HepG2 (cell line): ENCODE results near the gene TRANK1. TPM values are rescaled to one million over a fixed set of nuclear protein-coding genes. Genes with fewer than 3 reads are reported as not detected.

Source experiments
- ATAC-seq: fragments of 200-7000 bp; cut with Tn5 transposase; 3 replicates; pipeline ENCODE4 v1.9.1; 2020; ENCODE audit warnings: mild to moderate bottlenecking, moderate library complexity
- BruUV-seq: library from RNA; stranded (reverse); fragments of 400-500 nt; replicated peaks from 2 replicates; lab custom pipeline; 2021; lab: Mats Ljungman, UMichigan
- CTCF ChIA-PET: fragments of 300-600 bp; formaldehyde crosslinking; extraction: SDS; loops from one replicate; lab custom pipeline; 2021; ENCODE audit warnings: low total read pairs, inconsistent platforms, low intra/inter-chr PET ratio; lab: Yijun Ruan, JAX
- POLR2A ChIA-PET: fragments of 350-600 bp; sonication (Branson Sonifier 250); formaldehyde crosslinking; loops from one replicate; lab custom pipeline; 2020; ENCODE audit warnings: antibody characterized with exemption, inconsistent platforms; lab: Yijun Ruan, JAX
- DNase-seq: peaks from one replicate; pipeline ENCODE4 v3.0.0-alpha.2; 2015; ENCODE audit warnings: low spot score
- FAIRE-seq: peaks from 3 replicates; lab custom pipeline; 2011; peaks lifted over from hg19 to GRCh38; lab: Jason Lieb, UNC
- H2AFZ ChIP-seq: one replicate; pipeline ENCODE4 v1.6.1; 2011; ENCODE audit warnings: low read length, inconsistent platforms
- H3K27ac ChIP-seq: fragments of 300-600 bp; 3 replicates; pipeline ENCODE4 v1.8.0; 2011; ENCODE audit warnings: mixed run types, mild to moderate bottlenecking, mixed read lengths, low read length, inconsistent platforms; ENCODE audit not compliant: insufficient read depth; ENCODE audit errors: extremely low read length
- H3K27me3 ChIP-seq, 2 experiments: fragments of 200-600 bp in 1 of 2; 2 replicates in 1 of 2; 3 replicates in 1 of 2; pipeline versions ENCODE4 v1.6.0 to v1.8.0; 2011; ENCODE audit warnings: low read length in 2 of 2, mild to moderate bottlenecking in 2 of 2, moderate library complexity in 2 of 2, inconsistent platforms in 1 of 2; ENCODE audit not compliant: insufficient read depth in 2 of 2, control insufficient read depth in 1 of 2
- H3K36me3 ChIP-seq, 2 experiments: fragments of 200-600 bp in 1 of 2; replicated peaks in 1 of 2; 2 replicates in 1 of 2; 3 replicates in 1 of 2; pipeline versions ENCODE4 v1.5.1 to v1.8.0; 2011; ENCODE audit warnings: low read length in 2 of 2, inconsistent platforms in 1 of 2; ENCODE audit not compliant: insufficient read depth in 2 of 2, control insufficient read depth in 1 of 2
- H3K4me1 ChIP-seq: 2 replicates; pipeline ENCODE4 v1.5.1; 2012; ENCODE audit warnings: low read length, inconsistent platforms; ENCODE audit not compliant: insufficient read depth
- H3K4me2 ChIP-seq: 2 replicates; pipeline ENCODE4 v1.6.0; 2011; ENCODE audit warnings: low read depth, low read length, inconsistent platforms
- H3K4me3 ChIP-seq, 3 experiments: fragments of 200-600 bp in 1 of 3; sonication (generic), shearing (Covaris generic) in 1 of 3; replicated peaks in 1 of 3; 2 replicates each; pipeline ENCODE4 v1.5.1; 2011 to 2016; ENCODE audit warnings: low read length in 3 of 3, inconsistent platforms in 2 of 3, low read depth in 2 of 3, mild to moderate bottlenecking in 2 of 3, control low read depth in 1 of 3, mixed read lengths in 1 of 3; ENCODE audit not compliant: insufficient read depth in 1 of 3
- H3K79me2 ChIP-seq: one replicate; pipeline ENCODE4 v1.6.1; 2011; ENCODE audit warnings: low read length, inconsistent platforms; ENCODE audit not compliant: insufficient read depth
- H3K9ac ChIP-seq: 2 replicates; pipeline ENCODE4 v1.6.0; 2011; ENCODE audit warnings: mild to moderate bottlenecking, low read depth, low read length, inconsistent platforms; ENCODE audit not compliant: insufficient read depth
- H3K9me3 ChIP-seq: 2 replicates; pipeline ENCODE4 v1.5.1; 2012; ENCODE audit warnings: mild to moderate bottlenecking, low read length
- H4K20me1 ChIP-seq: 2 replicates; pipeline ENCODE4 v1.6.0; 2011; ENCODE audit warnings: inconsistent platforms, mild to moderate bottlenecking, low read length, moderate library complexity; ENCODE audit not compliant: insufficient read depth
- DRAP1 ChIP-seq: IDR thresholded peaks from 2 replicates; pipeline ENCODE4 v1.6.1; 2016; ENCODE audit warnings: missing genetic modification reagents, missing compliant biosample characterization
- EEA1 ChIP-seq: sonication (generic); formaldehyde crosslinking; IDR thresholded peaks from 2 replicates; pipeline ENCODE4 v1.5.1; 2020; ENCODE audit warnings: mild to moderate bottlenecking, missing genetic modification reagents, borderline replicate concordance
- EP300 ChIP-seq, 3 experiments: sonication (generic) in 1 of 3; formaldehyde crosslinking in 1 of 3; IDR thresholded peaks; 2 replicates each; pipeline versions ENCODE4 v1.5.1 to v1.6.1; 2011 to 2020; ENCODE audit warnings: low read depth in 2 of 3, low read length in 2 of 3, borderline replicate concordance in 1 of 3, improper control_type of control experiment in 1 of 3, mild to moderate bottlenecking in 1 of 3, missing genetic modification reagents in 1 of 3, moderate library complexity in 1 of 3
- GTF3A ChIP-seq: sonication (generic); formaldehyde crosslinking; conservative IDR thresholded peaks from 2 replicates; pipeline ENCODE4 v1.4.0; 2020; ENCODE audit warnings: mild to moderate bottlenecking, missing genetic modification reagents
- NFKB2 ChIP-seq: sonication (generic); formaldehyde crosslinking; IDR thresholded peaks from 2 replicates; pipeline ENCODE4 v1.4.0; 2020; ENCODE audit warnings: missing genetic modification reagents, borderline replicate concordance
- TBX3 ChIP-seq: fragments of 450-650 bp; IDR thresholded peaks from 2 replicates; pipeline ENCODE4 v1.6.1; 2017; ENCODE audit warnings: antibody characterized with exemption, mild to moderate bottlenecking, inconsistent platforms, borderline replicate concordance
- TFDP1 ChIP-seq: IDR thresholded peaks from 2 replicates; pipeline ENCODE4 v1.6.1; 2016; ENCODE audit warnings: missing compliant biosample characterization, missing genetic modification reagents, borderline replicate concordance
- ZBTB38 ChIP-seq: sonication (generic); formaldehyde crosslinking; IDR thresholded peaks from 2 replicates; pipeline ENCODE4 v1.5.1; 2020; ENCODE audit warnings: mild to moderate bottlenecking, missing genetic modification reagents
- ZNF446 ChIP-seq: sonication (generic); formaldehyde crosslinking; IDR thresholded peaks from 2 replicates; pipeline ENCODE4 v1.5.0; 2020; ENCODE audit warnings: mild to moderate bottlenecking, missing genetic modification reagents
- ZNF557 ChIP-seq: sonication (generic); formaldehyde crosslinking; IDR thresholded peaks from 2 replicates; pipeline ENCODE4 v1.4.0; 2020; ENCODE audit warnings: missing genetic modification reagents
- ZNF605 ChIP-seq: sonication (generic); formaldehyde crosslinking; IDR thresholded peaks from 2 replicates; pipeline ENCODE4 v1.8.0; 2022; ENCODE audit warnings: mild to moderate bottlenecking, missing genetic modification reagents
- ZNF839 ChIP-seq: sonication (generic); formaldehyde crosslinking; IDR thresholded peaks from 2 replicates; pipeline ENCODE4 v1.4.0; 2020; ENCODE audit warnings: missing genetic modification reagents, mild to moderate bottlenecking, borderline replicate concordance
- ZSCAN12 ChIP-seq: sonication (generic); formaldehyde crosslinking; IDR thresholded peaks from 2 replicates; pipeline ENCODE4 v1.9.0; 2021; ENCODE audit warnings: mild to moderate bottlenecking, missing genetic modification reagents
- ZSCAN29 ChIP-seq: sonication (generic); formaldehyde crosslinking; conservative IDR thresholded peaks from 2 replicates; pipeline ENCODE4 v1.4.0; 2020; ENCODE audit warnings: mild to moderate bottlenecking, missing genetic modification reagents
- WGBS: methylation state at CpG from one replicate; pipeline ENCODE4 v1.1.6; 2017; ENCODE audit warnings: low lambda C conversion rate; 5-methylcytosine and 5-hydroxymethylcytosine counted together
- in situ Hi-C: cut with HindIII; loops from 2 replicates; pipeline ENCODE4 v1.10.0; 2017; ENCODE audit warnings: low pct_unique_long_range_greater_than_20kb; ENCODE audit not compliant: extremely low pct_ligation_motif_present
- intact Hi-C: fragments of 100-400 bp; cut with micrococcal nuclease; formaldehyde crosslinking; loops from one replicate; pipeline ENCODE4 v1.10.0; 2022; ENCODE audit not compliant: unreplicated experiment
- polyA plus RNA-seq, 8 experiments: library from polyadenylated mRNA; depleted of rRNA in 3 of 8; stranded (reverse) in 7 of 8; unstranded in 1 of 8; fragments of >200 nt; fragmentation: Illumina TruSeq in 4 of 8; extraction: Trizol in 4 of 8; gene quantifications; 2 replicates each; pipeline versions ENCODE4 v1.2.1 to v1.2.3, GENCODE V29; 2011 to 2016; ENCODE audit warnings: low read depth in 4 of 8, missing spikeins in 1 of 8, mixed read lengths in 1 of 8; ENCODE audit not compliant: insufficient read depth in 1 of 8
- total RNA-seq, 5 experiments: library from RNA; depleted of rRNA; stranded (reverse); fragments of >200 nt; fragmentation: Illumina TruSeq; extraction: Trizol; gene quantifications; 2 replicates each; pipeline ENCODE4 v1.2.3, GENCODE V29; 2016; ENCODE audit warnings: low read depth in 1 of 5

Gene TRANK1
- total and polyA plus RNA-seq, 2 of the 13 experiments (the other 11 are each of a cell fraction or from before 2014, with no cell fraction given) = 0.13 to 0.32 TPM

GRCh38 chr3:36852071-36852470, 92.8 kb downstream of the TRANK1 start:
- Histone ChIP-seq H3K4me1 (no peaks in the 10 kb centered on the region), H3K9ac (no peak overlapping the region), H2AFZ (no peak overlapping the region), H3K27me3 (no peaks in the 10 kb centered on the region; a peak in 1 of 5 replicates), H4K20me1 (no peaks in the 10 kb centered on the region), H3K9me3 (no peaks in the 10 kb centered on the region), H3K36me3 (no peaks in the 10 kb centered on the region), H3K27ac (no peak overlapping the region), H3K4me2 (no peak overlapping the region), H3K79me2 (no peaks in the 10 kb centered on the region), H3K4me3 (no peak overlapping the region)
- 20% methylated on average over 3 of the region's 3 CpGs for WGBS
- BruUV-seq = no TSS peak
- DNase-seq = no peak
- intact Hi-C loops (no loop called here), in situ Hi-C loops (no loop called here)
- ChIA-PET CTCF (no interaction called here), POLR2A (no interaction called here)
- ATAC-seq = no peak
- TF ChIP-seq TBX3 = no peak
- no peak for FAIRE-seq

GRCh38 chr3:36850743-36851142, 94.1 kb downstream of the TRANK1 start:
- ChIA-PET CTCF (no interaction called here), POLR2A (no interaction called here)

More at GRCh38 chr3:36850743-36851142, 94.1 kb downstream of the TRANK1 start:
- no peak for FAIRE-seq
- Histone ChIP-seq H2AFZ (no peak overlapping the region), H3K36me3 (no peaks in the 10 kb centered on the region), H3K4me2 (no peak overlapping the region), H3K27ac (no peak overlapping the region), H3K79me2 (no peaks in the 10 kb centered on the region), H3K9me3 (no peaks in the 10 kb centered on the region), H3K4me1 (no peaks in the 10 kb centered on the region), H3K27me3 (no peaks in the 10 kb centered on the region; a peak in 1 of 5 replicates), H4K20me1 (no peaks in the 10 kb centered on the region), H3K9ac (no peak overlapping the region), H3K4me3 (no peak overlapping the region)
- 6% methylated on average over 1 of the region's 1 CpG for WGBS
- intact Hi-C loops = no loop called here
- in situ Hi-C loops = no loop called here
- no TSS peak for BruUV-seq
- ATAC-seq = no peak
- TF ChIP-seq EP300 (IDR thresholded peaks at IDR 0.05; ENCODE audit: low read depth in 2 of 2, low read length in 2 of 2) = no peak
- no peak for TF ChIP-seq EP300 (CRISPR knock-in tag; IDR thresholded peaks at IDR 0.05; ENCODE audit: borderline replicate concordance)
- no peak for TF ChIP-seq ZBTB38 (CRISPR knock-in tag)
- no peak for TF ChIP-seq EEA1 (CRISPR knock-in tag)
- TF ChIP-seq NFKB2 (CRISPR knock-in tag) = no peak
- TF ChIP-seq ZNF446 = no peak
- TF ChIP-seq GTF3A (CRISPR knock-in tag) = no peak
- TF ChIP-seq DRAP1 (CRISPR knock-in tag) = no peak
- TF ChIP-seq ZNF839 (CRISPR knock-in tag) = no peak
- TF ChIP-seq ZSCAN12 (CRISPR knock-in tag) = no peak
- TF ChIP-seq ZNF605 (CRISPR knock-in tag) = no peak
- no peak for TF ChIP-seq ZNF557 (CRISPR knock-in tag)
- TF ChIP-seq ZSCAN29 (CRISPR knock-in tag) = no peak
- no peak for TF ChIP-seq TFDP1 (CRISPR knock-in tag)
- no peak for DNase-seq
